ENCODE results near the gene MIB2.

The MIB2 gene

GRCh38 chr1:1602968-1603506 lies 12.3 kb upstream of the MIB2 start:
- Histone ChIP-seq H3K9me3 (ENCODE audit: control extremely low read depth in 1 of 5, control insufficient read depth in 4 of 5, insufficient read depth in 2 of 5, low read depth in 1 of 5, low read length in 4 of 5) (no peaks in the 10 kb centered on the region), H3K36me3 (ENCODE audit: control insufficient read depth in 4 of 4, insufficient read depth in 4 of 4, low read length in 3 of 4) (no peaks in the 10 kb centered on the region), H3K4me1 (ENCODE audit: control extremely low read depth in 1 of 4, control insufficient read depth in 4 of 4, insufficient read depth in 4 of 4, low read length in 3 of 4) (peaks cover 0 to 30% (median 25%) of the 10 kb centered on the region in 4 experiments), H3K27me3 (replicated peaks in 2 of 5; ENCODE audit: control insufficient read depth in 4 of 5, insufficient read depth in 5 of 5, low read length in 4 of 5) (peaks cover 0 to 13% (median 0%) of the 10 kb centered on the region in 5 experiments), H3K27ac (ENCODE audit: insufficient read depth in 1 of 2, low read depth in 1 of 2, low read length in 2 of 2, poor library complexity in 1 of 2, severe bottlenecking in 2 of 2) (no peak overlapping the region), H3K4me3 (ENCODE audit: control insufficient read depth in 1 of 7, extremely low read depth in 1 of 7, insufficient read depth in 4 of 7, low read depth in 2 of 7, low read length in 6 of 7) (no peak overlapping the region)
- 95% methylated on average over 13 of the region's 13 CpGs for WGBS (ENCODE audit: insufficient coverage)
- no peak for DNase-seq
- CTCF ChIA-PET = interaction anchor here (1.6 kb wide), 1 partner anchor 11 kb away, joined by 5 read pairs; no protein-coding TSS in a partner anchor
- POLR2A ChIA-PET = interaction anchor here (0.8 to 2.1 kb wide), 2 partner anchors 8 to 12 kb away, joined by 5 to 7 read pairs; partner anchors contain the start of gene MIB2

- Histone ChIP-seq H3K4me1 (ENCODE audit: control extremely low read depth in 1 of 4, control insufficient read depth in 4 of 4, insufficient read depth in 4 of 4, low read length in 3 of 4) (peaks cover 0 to 30% (median 25%) of the 10 kb centered on the region in 4 experiments), H3K27ac (ENCODE audit: insufficient read depth in 1 of 2, low read depth in 1 of 2, low read length in 2 of 2, poor library complexity in 1 of 2, severe bottlenecking in 2 of 2) (no peak overlapping the region), H3K9me3 (ENCODE audit: control extremely low read depth in 1 of 5, control insufficient read depth in 4 of 5, insufficient read depth in 2 of 5, low read depth in 1 of 5, low read length in 4 of 5) (no peaks in the 10 kb centered on the region), H3K36me3 (ENCODE audit: control insufficient read depth in 4 of 4, insufficient read depth in 4 of 4, low read length in 3 of 4) (no peaks in the 10 kb centered on the region), H3K4me3 (ENCODE audit: control insufficient read depth in 1 of 7, extremely low read depth in 1 of 7, insufficient read depth in 4 of 7, low read depth in 2 of 7, low read length in 6 of 7) (no peak overlapping the region), H3K27me3 (replicated peaks in 2 of 5; ENCODE audit: control insufficient read depth in 4 of 5, insufficient read depth in 5 of 5, low read length in 4 of 5) (peaks cover 0 to 8% (median 0%) of the 10 kb centered on the region in 5 experiments)
- ChIA-PET CTCF (interaction anchor here (1.1 kb wide), 1 partner anchor 34 kb away, joined by 3 read pairs; no protein-coding TSS in a partner anchor), POLR2A (interaction anchor here (0.8 to 2.1 kb wide), 2 partner anchors 7 to 11 kb away, joined by 5 to 7 read pairs; partner anchors contain the start of gene MIB2)
- no peak for DNase-seq
- 91% methylated on average over 12 of the region's 13 CpGs for WGBS (ENCODE audit: insufficient coverage)
Measured at GRCh38 chr1:1603671-1604373, 11.5 kb upstream of the MIB2 start.

GRCh38 chr1:1604374-1605033 lies 10.8 kb upstream of the MIB2 start:
- no peak overlapping the region for H3K4me3 ChIP-seq (ENCODE audit: control insufficient read depth in 1 of 7, extremely low read depth in 1 of 7, insufficient read depth in 4 of 7, low read depth in 2 of 7, low read length in 6 of 7)
- H3K27ac ChIP-seq (ENCODE audit: insufficient read depth in 1 of 2, low read depth in 1 of 2, low read length in 2 of 2, poor library complexity in 1 of 2, severe bottlenecking in 2 of 2) = no peak overlapping the region
- DNase-seq = no peak
- POLR2A ChIA-PET = interaction anchor here (2.1 kb wide), 1 partner anchor 10 kb away, joined by 7 read pairs; the partner anchor contains the start of gene MIB2
- H3K9me3 ChIP-seq (ENCODE audit: control extremely low read depth in 1 of 5, control insufficient read depth in 4 of 5, insufficient read depth in 2 of 5, low read depth in 1 of 5, low read length in 4 of 5) = no peaks in the 10 kb centered on the region
- 100% methylated on average over 4 of the region's 15 CpGs for WGBS (ENCODE audit: insufficient coverage)
- no peaks in the 10 kb centered on the region for H3K36me3 ChIP-seq (ENCODE audit: control insufficient read depth in 4 of 4, insufficient read depth in 4 of 4, low read length in 3 of 4)
- H3K4me1 ChIP-seq (ENCODE audit: control extremely low read depth in 1 of 4, control insufficient read depth in 4 of 4, insufficient read depth in 4 of 4, low read length in 3 of 4) = peaks cover 0 to 23% (median 19%) of the 10 kb centered on the region in 4 experiments
- H3K27me3 ChIP-seq (replicated peaks in 2 of 5; ENCODE audit: control insufficient read depth in 4 of 5, insufficient read depth in 5 of 5, low read length in 4 of 5) = peaks cover 0 to 2% (median 0%) of the 10 kb centered on the region in 5 experiments
- CTCF ChIA-PET = interaction anchor here (1.1 kb wide), 1 partner anchor 35 kb away, joined by 3 read pairs; no protein-coding TSS in a partner anchor

GRCh38 chr1:1605034-1605591 lies 10.2 kb upstream of the MIB2 start:
- Histone ChIP-seq H3K9me3 (ENCODE audit: control extremely low read depth in 1 of 5, control insufficient read depth in 4 of 5, insufficient read depth in 2 of 5, low read depth in 1 of 5, low read length in 4 of 5) (no peaks in the 10 kb centered on the region), H3K36me3 (ENCODE audit: control insufficient read depth in 4 of 4, insufficient read depth in 4 of 4, low read length in 3 of 4) (no peaks in the 10 kb centered on the region), H3K4me3 (ENCODE audit: control insufficient read depth in 1 of 7, extremely low read depth in 1 of 7, insufficient read depth in 4 of 7, low read depth in 2 of 7, low read length in 6 of 7) (no peak overlapping the region), H3K27ac (ENCODE audit: insufficient read depth in 1 of 2, low read depth in 1 of 2, low read length in 2 of 2, poor library complexity in 1 of 2, severe bottlenecking in 2 of 2) (no peak overlapping the region), H3K27me3 (replicated peaks in 2 of 5; ENCODE audit: control insufficient read depth in 4 of 5, insufficient read depth in 5 of 5, low read length in 4 of 5) (peaks cover 0 to 2% (median 0%) of the 10 kb centered on the region in 5 experiments), H3K4me1 (ENCODE audit: control extremely low read depth in 1 of 4, control insufficient read depth in 4 of 4, insufficient read depth in 4 of 4, low read length in 3 of 4) (peaks cover 0 to 22% (median 19%) of the 10 kb centered on the region in 4 experiments)
- 96% methylated on average over 7 of the region's 14 CpGs for WGBS (ENCODE audit: insufficient coverage)
- no peak for DNase-seq
- POLR2A ChIA-PET = no interaction called here
- CTCF ChIA-PET = interaction anchor here (1.1 kb wide), 1 partner anchor 35 kb away, joined by 3 read pairs; no protein-coding TSS in a partner anchor

- 92% methylated on average over 13 of the region's 17 CpGs for WGBS (ENCODE audit: insufficient coverage)
- no peaks in the 10 kb centered on the region for H3K36me3 ChIP-seq (ENCODE audit: control insufficient read depth in 4 of 4, insufficient read depth in 4 of 4, low read length in 3 of 4)
Measured at GRCh38 chr1:1605724-1606123, 9.6 kb upstream of the MIB2 start.

GRCh38 chr1:1606232-1606631 lies 9.1 kb upstream of the MIB2 start:
- Histone ChIP-seq H3K4me3 (ENCODE audit: control insufficient read depth in 1 of 7, extremely low read depth in 1 of 7, insufficient read depth in 4 of 7, low read depth in 2 of 7, low read length in 6 of 7) (no peak overlapping the region), H3K27me3 (replicated peaks in 2 of 5; ENCODE audit: control insufficient read depth in 4 of 5, insufficient read depth in 5 of 5, low read length in 4 of 5) (no peaks in the 10 kb centered on the region), H3K4me1 (ENCODE audit: control extremely low read depth in 1 of 4, control insufficient read depth in 4 of 4, insufficient read depth in 4 of 4, low read length in 3 of 4) (peaks cover 0 to 21% (median 14%) of the 10 kb centered on the region in 4 experiments), H3K27ac (ENCODE audit: insufficient read depth in 1 of 2, low read depth in 1 of 2, low read length in 2 of 2, poor library complexity in 1 of 2, severe bottlenecking in 2 of 2) (no peak overlapping the region), H3K36me3 (ENCODE audit: control insufficient read depth in 4 of 4, insufficient read depth in 4 of 4, low read length in 3 of 4) (no peaks in the 10 kb centered on the region), H3K9me3 (ENCODE audit: control extremely low read depth in 1 of 5, control insufficient read depth in 4 of 5, insufficient read depth in 2 of 5, low read depth in 1 of 5, low read length in 4 of 5) (no peaks in the 10 kb centered on the region)
- WGBS (ENCODE audit: insufficient coverage) = 92% methylated on average over 10 of the region's 13 CpGs
- DNase-seq = no peak
- POLR2A ChIA-PET = interaction anchor here (0.7 kb wide), 1 partner anchor 20 kb away, joined by 4 read pairs; no protein-coding TSS in a partner anchor
- CTCF ChIA-PET = no interaction called here

More at GRCh38 chr1:1605724-1606123, 9.6 kb upstream of the MIB2 start:
- no peaks in the 10 kb centered on the region for H3K9me3 ChIP-seq (ENCODE audit: control extremely low read depth in 1 of 5, control insufficient read depth in 4 of 5, insufficient read depth in 2 of 5, low read depth in 1 of 5, low read length in 4 of 5)
- CTCF ChIA-PET = no interaction called here
- no peak overlapping the region for H3K27ac ChIP-seq (ENCODE audit: insufficient read depth in 1 of 2, low read depth in 1 of 2, low read length in 2 of 2, poor library complexity in 1 of 2, severe bottlenecking in 2 of 2)
- H3K4me3 ChIP-seq (ENCODE audit: control insufficient read depth in 1 of 7, extremely low read depth in 1 of 7, insufficient read depth in 4 of 7, low read depth in 2 of 7, low read length in 6 of 7) = no peak overlapping the region
- no peak for DNase-seq
- H3K4me1 ChIP-seq (ENCODE audit: control extremely low read depth in 1 of 4, control insufficient read depth in 4 of 4, insufficient read depth in 4 of 4, low read length in 3 of 4) = peaks cover 0 to 16% (median 16%) of the 10 kb centered on the region in 4 experiments
- POLR2A ChIA-PET = no interaction called here
- H3K27me3 ChIP-seq (replicated peaks in 2 of 5; ENCODE audit: control insufficient read depth in 4 of 5, insufficient read depth in 5 of 5, low read length in 4 of 5) = peaks cover 0 to 1% (median 0%) of the 10 kb centered on the region in 5 experiments
